ENCODE data around the gene PLK2.
A peak's percentile ranks its signal among the peaks of the same experiment; 100 is the strongest.

PLK2 gene

DNA sequence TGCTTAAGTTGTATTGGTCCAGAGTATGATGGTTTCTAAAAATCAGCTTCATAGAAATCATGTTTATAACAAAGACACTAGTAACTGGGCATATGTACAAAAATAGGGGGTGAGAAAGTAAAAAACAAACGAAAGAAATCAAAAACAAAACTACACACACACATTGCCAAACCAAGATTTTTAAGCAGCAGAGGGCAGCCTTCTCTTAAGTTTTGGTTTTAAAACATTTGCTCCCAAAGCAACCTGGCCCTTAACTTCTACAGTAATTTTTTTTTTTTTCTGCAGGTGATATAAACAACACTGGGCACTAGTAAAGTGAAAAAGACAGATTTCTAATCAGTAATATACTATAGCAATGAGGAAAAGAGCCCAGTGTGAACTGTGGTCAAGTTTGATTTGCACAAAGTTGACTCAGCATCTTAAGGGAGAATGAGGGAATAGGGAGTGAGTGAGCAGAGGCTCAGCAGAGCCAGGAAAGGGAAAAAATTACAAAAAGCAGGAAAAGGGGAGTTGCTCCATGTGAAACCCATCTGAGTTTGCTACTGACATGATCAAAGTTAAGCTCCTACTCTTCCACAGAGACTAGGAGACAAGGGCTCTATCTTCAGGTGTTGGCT, 18.0 kb upstream of the PLK2 start:
- DNase-seq = no peak

- no peak for DNase-seq
Observed at GRCh38 chr5:58475404-58475803, 15.5 kb upstream of the PLK2 start.

DNA sequence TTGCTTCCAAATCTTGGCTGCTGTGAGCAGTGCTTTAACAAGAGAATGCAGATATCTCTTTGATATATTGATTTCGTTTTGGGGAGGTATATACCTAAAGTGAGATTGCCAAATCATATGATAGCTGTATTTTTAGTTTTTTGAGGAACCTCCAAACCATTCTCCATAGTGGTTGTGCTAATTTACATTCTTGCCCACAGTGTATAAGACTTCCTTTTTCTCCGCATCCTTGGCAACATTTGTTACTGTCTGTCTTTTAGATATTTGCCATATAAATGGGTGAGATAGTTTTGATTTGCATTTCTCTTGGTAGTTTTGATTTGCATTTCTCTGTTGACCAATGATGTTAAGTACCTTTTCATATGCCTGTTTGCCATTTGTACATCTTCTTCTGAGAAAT, 10.0 kb upstream of the PLK2 start:
- no peak for DNase-seq

DNA sequence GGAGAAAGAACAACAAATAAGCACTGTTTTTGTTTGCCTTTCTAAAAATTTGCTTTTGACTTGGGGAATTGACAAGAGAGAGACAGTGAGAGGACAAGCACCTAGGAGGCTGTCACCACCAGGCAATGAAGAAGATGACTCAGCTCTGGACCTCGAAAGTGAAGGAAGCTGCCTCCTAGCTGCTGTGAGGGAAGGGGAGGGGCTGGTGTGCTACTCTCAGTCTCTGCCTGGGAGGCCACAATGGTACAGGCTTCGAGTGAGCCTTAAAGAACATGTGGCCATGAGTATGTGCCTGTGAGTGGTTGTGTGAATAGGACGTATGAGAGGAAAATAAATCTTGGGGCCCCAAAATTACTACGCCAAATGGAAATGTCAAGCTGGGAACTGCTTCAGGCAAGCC, 7.1 kb upstream of the PLK2 start:
- DNase-seq = peak in 1 of 2 donors; percentile 17

GRCh38 chr5:58462623-58463230, 2.8 kb upstream of the PLK2 start:
- peak in 1 of 2 donors; percentile 46 for DNase-seq

DNA sequence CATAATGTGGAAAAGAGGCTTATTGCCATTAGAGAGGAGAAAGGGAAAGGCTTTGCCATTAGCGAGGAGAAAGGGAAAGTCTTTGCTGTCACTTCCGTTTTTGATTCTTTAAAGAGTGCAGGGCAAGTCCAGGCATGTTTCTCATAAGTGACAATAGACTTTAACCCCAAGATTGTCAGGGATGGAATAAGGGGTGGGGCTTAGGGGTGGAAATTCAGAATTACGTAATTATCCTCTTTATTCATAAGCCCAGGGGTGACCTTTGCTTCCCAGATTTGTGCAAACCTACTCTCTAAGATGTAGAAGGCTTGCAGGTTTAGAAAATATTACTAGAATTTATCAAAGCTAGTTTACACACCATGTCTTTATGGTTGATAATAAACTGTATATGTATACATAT, 2.3 kb upstream of the PLK2 start:
- no peak for DNase-seq

DNA sequence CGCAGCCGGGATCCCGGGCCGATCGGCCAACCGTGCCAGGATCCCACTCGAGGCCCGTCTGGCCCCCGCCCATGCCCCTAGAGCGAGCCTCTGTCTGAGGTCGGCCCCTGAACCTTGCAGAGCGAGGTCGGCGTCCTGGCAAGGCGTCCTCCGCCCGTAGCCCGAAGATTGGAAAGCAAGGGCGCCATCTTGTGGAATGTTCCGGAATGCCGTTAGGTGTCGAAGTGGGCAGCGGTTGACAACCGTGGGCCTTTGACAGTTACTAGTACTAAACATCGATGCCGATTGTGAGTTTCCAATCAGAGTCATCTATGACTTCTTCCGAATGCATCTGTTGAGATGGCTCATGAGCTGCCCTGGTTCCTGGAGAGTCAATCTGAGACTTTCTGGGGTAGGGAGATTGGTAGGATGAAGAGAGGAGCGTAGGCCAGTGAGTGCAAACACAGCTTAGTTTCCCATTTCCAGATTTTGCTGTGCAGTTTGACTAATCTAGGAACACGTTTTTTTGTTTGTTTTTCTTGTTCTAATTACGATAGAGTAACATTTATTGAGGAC, 923 bp upstream of the PLK2 start:
- peak; percentile 91 to 94 for DNase-seq

GRCh38 chr5:58459146-58460001, 512 bp downstream of the PLK2 start:
- peak; percentile 10 to 21 for DNase-seq

DNA sequence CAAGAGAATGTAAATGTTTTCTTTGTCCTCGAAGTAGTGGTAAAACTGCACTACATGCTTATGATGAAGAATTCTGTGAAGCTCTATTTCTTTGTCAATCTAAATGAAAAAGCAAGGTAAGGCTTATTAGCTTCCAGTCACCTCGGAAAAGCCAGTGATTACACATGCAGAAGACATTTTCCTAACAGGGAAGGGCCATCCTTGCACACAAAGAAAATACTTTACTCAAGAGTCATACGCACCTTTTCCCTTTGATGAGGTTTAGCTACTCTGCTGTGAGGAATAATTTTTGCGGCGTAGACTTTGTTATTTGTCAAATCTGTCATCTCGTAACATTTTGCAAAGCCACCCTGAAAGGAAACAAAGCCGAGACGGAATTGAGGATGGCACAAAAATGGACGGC, 1.1 kb downstream of the PLK2 start:
- no peak for DNase-seq

DNA sequence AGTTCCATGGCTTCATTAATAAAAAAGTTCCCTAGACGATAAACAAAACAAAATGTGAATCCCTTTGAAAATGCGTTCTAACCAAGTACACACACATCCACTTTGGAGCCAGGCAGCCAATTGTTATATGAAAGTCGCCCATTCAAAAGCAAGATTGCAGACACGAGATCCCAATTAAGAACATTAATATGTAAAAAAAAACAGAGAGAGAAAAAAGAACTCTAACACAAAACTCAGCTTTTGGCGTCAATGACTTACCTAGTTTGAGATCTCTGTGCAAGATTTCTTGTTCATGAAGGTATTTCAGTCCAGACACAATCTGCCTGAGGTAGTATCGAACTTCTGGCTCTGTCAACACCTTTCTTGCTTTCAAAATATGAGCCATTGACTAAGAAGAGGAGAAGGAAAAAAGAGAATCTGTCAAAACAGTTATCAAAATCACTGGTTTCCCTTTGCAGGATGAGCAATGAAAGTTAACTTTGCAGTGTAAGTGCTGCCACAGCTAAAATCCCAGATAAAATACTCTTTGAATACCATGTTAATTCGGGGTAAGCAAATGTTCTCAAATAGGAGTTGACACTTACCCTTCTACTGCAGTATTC, 1.6 kb downstream of the PLK2 start:
- DNase-seq = no peak

GRCh38 chr5:58457050-58457449, 2.8 kb downstream of the PLK2 start:
- DNase-seq = no peak

GRCh38 chr5:58456486-58456885, 3.4 kb downstream of the PLK2 start:
- DNase-seq = no peak

- no peak for DNase-seq
Observed at GRCh38 chr5:58456026-58456425, 3.9 kb downstream of the PLK2 start.

GRCh38 chr5:58455480-58455879, 4.4 kb downstream of the PLK2 start:
- no peak for DNase-seq

- DNase-seq = no peak
Observed at GRCh38 chr5:58455066-58455465, 4.8 kb downstream of the PLK2 start.

DNA sequence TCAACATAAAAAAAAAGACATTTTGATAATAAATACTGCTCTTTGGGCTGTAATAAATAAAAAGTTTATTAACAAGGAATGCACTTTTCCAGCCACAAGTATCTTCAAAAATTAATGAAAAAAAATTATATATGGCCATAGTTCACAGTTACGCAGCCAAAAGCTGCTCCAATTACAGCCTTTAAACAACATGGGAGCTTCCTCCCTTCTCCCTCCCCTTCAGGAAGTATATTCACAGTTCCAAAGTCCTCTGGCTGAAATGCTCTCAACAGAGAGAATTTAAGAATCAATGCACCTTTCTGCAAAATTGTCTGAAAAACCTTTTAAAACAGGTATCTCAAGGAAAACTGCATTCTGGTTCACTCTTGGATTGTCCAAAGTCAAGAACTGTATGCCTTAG, 5.9 kb downstream of the PLK2 start:
- DNase-seq = no peak

GRCh38 chr5:58453306-58453705, 6.6 kb downstream of the PLK2 start:
- DNase-seq = no peak

- no peak for DNase-seq
Observed at GRCh38 chr5:58452566-58453258, 7.2 kb downstream of the PLK2 start.

DNA sequence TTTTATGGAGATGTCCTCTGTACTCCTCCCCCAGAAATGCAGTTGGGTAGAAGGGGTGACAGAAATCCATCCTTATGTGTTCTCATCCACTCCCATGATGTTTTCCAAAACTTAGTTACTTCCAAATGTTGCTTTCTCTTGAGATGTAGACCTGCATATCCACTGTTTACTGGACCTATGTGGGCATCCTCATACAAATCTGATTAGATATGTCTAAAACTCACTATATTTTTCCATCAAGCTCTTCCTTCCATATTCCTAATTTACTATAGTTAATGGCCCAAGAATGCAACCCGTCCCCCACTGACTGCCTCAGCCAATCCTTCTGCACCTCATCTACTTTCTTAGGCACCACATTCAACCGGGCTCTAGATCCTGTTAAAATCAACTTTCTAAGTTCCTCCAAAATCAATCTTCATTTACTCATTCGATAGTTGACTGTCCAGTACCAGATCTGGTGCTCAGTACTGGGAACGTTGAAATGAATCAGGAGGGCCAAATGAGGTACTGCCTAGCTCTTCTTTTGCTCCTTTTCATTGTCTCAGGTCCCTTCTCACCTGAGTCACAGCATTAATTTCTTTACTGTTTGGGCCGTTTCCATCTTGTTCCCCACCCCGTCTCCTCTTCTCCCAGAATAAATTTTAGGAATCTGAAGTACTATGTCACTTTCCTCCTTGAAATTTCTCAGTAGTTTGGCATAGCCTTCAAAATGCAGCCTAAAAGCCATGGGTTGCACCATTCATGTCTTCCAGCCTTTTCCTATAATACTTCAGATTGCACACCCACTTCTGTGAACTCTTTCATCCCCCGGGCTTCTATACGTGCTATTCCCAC, 7.9 kb downstream of the PLK2 start:
- DNase-seq = no peak

DNA sequence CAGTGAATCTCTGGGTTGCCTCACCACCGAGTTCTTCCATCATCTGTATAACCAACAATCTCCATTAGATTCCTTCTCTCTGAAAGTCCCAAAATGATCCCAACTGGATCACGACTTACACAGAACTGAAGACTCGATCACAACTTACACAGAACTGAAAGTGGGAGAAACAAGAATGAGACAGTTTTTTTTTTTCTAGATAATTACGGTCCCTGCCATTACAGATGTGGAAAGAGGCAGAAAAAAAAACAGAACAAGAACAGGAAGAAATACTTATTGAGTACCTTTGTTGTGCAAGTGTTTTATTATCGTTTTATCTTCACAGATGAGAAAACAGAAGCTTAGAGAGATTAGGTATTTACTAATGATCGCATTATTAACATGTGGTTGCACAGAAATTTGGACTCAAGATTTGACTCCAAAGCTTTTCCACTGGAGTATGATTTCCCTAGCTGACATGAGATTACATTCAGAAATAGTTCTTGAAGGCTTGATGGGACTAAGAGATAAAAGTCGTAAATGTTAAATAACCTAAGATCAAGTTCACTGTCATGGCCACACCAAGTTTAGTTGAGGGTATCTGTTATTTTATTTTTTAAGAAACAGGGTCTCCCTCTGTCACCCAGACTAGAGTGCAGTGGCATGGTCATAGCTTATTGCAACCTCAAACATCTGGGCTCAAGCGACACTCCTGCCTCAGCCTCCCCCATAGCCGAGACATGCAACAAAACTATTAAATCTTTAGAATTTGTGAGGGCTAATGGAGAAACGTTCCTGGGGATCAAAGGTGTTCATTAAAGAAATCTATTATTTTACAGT, 8.9 kb downstream of the PLK2 start:
- no peak for DNase-seq

DNA sequence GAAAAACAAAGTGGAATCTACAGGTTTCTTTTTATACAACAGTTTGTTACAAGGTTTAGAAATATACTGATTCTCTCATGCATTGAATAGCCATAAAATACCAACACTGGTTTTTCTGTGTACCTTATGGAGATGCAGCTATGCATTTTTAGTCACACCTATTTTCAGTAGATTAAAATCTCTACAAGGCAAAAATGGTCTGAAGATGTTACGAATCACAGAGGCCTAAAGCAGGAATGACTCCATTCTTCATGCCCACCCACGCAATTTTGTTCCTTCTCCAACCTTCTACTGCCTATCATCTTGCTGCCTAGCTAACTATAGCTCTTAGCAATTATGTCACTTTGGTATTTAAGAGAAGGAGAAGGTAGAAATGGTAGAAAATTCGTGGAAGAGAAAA, 9.9 kb downstream of the PLK2 start:
- no peak for DNase-seq
